NT2/D1 (cell line): ENCODE results near the gene ASB8.

Experiments used
- DNase-seq: peaks from one replicate; pipeline ENCODE4 v3.0.0-alpha.2; 2011; ENCODE audit warnings: low read depth, low spot score
- H3K27me3 ChIP-seq: 2 replicates; pipeline ENCODE4 v1.6.0; 2011; ENCODE audit warnings: mild to moderate bottlenecking; ENCODE audit not compliant: insufficient read length, insufficient read depth
- H3K36me3 ChIP-seq: 2 replicates; pipeline ENCODE4 v1.6.1; 2011; ENCODE audit warnings: mild to moderate bottlenecking, low read length, mixed read lengths; ENCODE audit not compliant: insufficient read depth, insufficient read length
- H3K4me1 ChIP-seq: 2 replicates; pipeline ENCODE4 v1.5.1; 2011; ENCODE audit not compliant: insufficient read depth, insufficient read length
- H3K4me3 ChIP-seq: 2 replicates; pipeline ENCODE4 v1.5.1; 2011; ENCODE audit warnings: low read depth; ENCODE audit not compliant: insufficient read length
- H3K9ac ChIP-seq: 2 replicates; pipeline ENCODE4 v1.6.0; 2011; ENCODE audit warnings: low read depth; ENCODE audit not compliant: insufficient read length
- H3K9me3 ChIP-seq: 2 replicates; pipeline ENCODE4 v1.5.1; 2011; ENCODE audit warnings: mild to moderate bottlenecking, low read length; ENCODE audit not compliant: insufficient read depth
- SUZ12 ChIP-seq: IDR thresholded peaks from 2 replicates; pipeline ENCODE4 v1.6.1; 2011; ENCODE audit not compliant: insufficient read length, insufficient read depth; ENCODE audit errors: extremely low read depth
- YY1 ChIP-seq: IDR thresholded peaks from 2 replicates; pipeline ENCODE4 v1.6.1; 2011; ENCODE audit not compliant: insufficient read length, insufficient read depth
- ZNF274 ChIP-seq: IDR thresholded peaks from 2 replicates; pipeline ENCODE4 v1.6.1; 2011; ENCODE audit warnings: mild to moderate bottlenecking, low read depth, low read length

ASB8 gene, protein sequence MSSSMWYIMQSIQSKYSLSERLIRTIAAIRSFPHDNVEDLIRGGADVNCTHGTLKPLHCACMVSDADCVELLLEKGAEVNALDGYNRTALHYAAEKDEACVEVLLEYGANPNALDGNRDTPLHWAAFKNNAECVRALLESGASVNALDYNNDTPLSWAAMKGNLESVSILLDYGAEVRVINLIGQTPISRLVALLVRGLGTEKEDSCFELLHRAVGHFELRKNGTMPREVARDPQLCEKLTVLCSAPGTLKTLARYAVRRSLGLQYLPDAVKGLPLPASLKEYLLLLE

DNA sequence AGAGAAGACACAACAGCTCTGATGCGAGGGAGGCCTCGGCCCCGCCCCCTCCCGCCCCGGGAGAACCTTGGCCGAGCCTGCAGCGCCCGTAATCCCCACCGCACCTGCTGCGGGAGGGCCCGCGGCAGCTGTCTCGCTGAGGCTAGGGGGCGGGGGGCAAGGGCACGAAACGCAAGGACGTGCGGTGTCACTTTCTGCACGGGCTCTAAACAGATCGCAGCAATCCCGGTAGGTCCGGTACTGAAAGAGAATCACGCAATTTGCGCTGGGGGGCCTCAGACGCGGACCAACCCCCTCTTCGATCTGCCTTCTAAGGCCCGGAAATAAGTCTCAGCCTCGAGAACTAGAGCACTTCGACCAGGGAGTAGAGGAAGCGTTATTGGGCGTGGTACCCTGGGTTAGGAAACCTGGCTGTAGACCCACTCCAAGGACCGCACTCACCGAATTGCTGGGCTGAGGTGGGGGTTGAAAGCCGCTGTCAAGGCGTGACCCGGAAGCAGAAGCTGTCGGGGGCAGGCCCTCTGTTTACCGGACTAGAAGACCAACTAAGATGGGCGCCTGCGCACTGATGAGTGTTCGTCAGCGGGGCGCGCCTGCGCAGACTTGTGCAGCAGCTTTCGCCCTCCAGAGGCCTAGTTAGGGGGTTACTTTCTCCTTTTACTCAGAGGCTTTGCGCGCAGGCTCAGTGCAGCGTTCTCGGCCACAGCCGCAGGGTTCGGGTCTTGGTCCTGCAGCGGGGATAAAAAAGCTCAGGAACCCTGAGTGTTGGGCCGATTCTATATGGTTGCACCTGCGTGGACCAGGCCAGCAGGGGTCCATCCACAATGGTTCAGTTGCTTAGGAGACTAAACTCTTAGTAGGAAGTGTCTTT lies at the start of gene ASB8:
Gene ASB8, minus strand, starts transcription at position 498 of the 871 bp plus-strand sequence. CDS start 4,019 bp downstream, outside the sequence.
- peak within 1 kb of the TSS; percentile 83 for H3K9ac ChIP-seq
- H3K27me3 ChIP-seq: no peaks in the 10 kb centered on the region
- H3K9me3 ChIP-seq: no peaks in the 10 kb centered on the region
- H3K4me1 ChIP-seq: peaks cover 3% of the 10 kb centered on the region
- no peak for TF ChIP-seq SUZ12
- peaks cover 2% of the 10 kb centered on the region for H3K36me3 ChIP-seq
- DNase-seq: peak; percentile 99
- peak within 1 kb of the TSS; percentile 94 for H3K4me3 ChIP-seq

DNA sequence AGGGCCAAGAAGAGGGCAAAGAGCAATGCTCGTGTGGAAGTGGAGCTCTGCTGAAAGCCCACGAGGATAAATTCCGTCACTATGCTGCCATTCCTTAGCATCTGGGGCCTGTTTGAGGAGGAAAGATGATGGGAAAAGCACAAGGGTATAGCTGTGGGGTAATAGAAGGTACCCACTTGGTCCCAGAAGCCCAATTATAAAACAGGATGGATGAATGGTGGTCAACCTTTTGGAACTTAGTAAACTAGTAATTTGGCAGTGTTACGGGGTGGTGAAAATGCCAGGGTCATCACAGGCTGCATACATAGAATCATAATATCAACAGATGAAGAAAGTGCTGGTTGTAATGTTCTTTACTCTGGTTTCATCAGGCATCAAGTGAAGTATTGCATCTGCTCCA lies 45.9 kb upstream of the ASB8 start, which contains the start of gene OR10AD1:
Gene OR10AD1, minus strand, starts transcription at position 101 of the 400 bp plus-strand sequence. Its CDS starts 0 bp downstream, at position 101.
- TF ChIP-seq ZNF274 (no peak), SUZ12 (no peak), YY1 (no peak)
- H3K9me3 ChIP-seq: no peaks in the 10 kb centered on the region
- peaks cover 4% of the 10 kb centered on the region for H3K36me3 ChIP-seq
- no peak within 1 kb of the TSS for H3K4me3 ChIP-seq
- H3K4me1 ChIP-seq: no peaks in the 10 kb centered on the region
- no peak within 1 kb of the TSS for H3K9ac ChIP-seq
- no peak for DNase-seq
- peaks cover 38% of the 10 kb centered on the region for H3K27me3 ChIP-seq

DNA sequence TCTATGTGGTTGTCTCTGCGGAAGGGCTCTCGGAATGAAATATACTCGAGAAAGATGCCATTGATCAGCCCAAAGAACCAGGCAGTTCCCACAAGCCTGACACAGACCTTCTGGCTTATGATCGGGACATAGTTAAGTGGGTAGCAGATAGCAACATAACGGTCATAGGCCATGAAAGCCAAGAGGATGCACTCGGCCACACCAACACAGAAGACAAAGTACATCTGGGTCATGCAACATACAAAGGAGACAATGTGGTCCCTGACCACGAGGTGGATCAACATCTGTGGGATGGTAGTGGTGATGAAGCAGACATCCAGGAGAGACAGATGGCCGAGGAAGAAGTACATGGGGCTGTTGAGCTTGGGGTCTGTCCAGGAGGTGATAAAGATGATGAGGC lies 45.5 kb upstream of the ASB8 start:
- peaks cover 38% of the 10 kb centered on the region for H3K27me3 ChIP-seq
- DNase-seq: no peak
- H3K9ac ChIP-seq: no peak overlapping the region
- no peaks in the 10 kb centered on the region for H3K9me3 ChIP-seq
- H3K4me3 ChIP-seq: no peak overlapping the region
- no peak for TF ChIP-seq YY1
- TF ChIP-seq ZNF274: no peak
- no peak for TF ChIP-seq SUZ12
- H3K4me1 ChIP-seq: no peaks in the 10 kb centered on the region
- peaks cover 4% of the 10 kb centered on the region for H3K36me3 ChIP-seq

DNA sequence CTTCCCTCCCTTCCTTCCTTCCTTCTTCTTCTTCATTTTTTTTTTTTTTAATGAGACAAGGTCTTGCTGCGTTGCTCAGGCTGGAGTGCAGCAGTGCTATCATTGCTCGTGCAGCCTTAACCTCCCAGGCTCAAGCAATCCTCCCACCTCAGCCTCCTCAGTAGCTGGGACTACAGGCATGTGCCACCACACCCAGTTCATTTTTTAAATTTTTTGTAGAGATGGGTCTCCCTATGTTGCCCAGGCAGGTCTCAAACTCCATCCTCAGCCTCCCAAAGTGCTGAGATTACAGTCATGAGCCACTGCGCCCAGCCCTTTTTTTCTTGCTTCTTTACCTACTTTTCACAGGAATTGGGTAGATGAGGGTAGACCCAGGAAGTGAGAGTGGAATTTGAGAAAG lies 44.2 kb upstream of the ASB8 start:
- Histone ChIP-seq H3K36me3 (peaks cover 4% of the 10 kb centered on the region), H3K27me3 (peaks cover 38% of the 10 kb centered on the region)
- TF ChIP-seq ZNF274 (no peak), SUZ12 (no peak), YY1 (no peak)

DNA sequence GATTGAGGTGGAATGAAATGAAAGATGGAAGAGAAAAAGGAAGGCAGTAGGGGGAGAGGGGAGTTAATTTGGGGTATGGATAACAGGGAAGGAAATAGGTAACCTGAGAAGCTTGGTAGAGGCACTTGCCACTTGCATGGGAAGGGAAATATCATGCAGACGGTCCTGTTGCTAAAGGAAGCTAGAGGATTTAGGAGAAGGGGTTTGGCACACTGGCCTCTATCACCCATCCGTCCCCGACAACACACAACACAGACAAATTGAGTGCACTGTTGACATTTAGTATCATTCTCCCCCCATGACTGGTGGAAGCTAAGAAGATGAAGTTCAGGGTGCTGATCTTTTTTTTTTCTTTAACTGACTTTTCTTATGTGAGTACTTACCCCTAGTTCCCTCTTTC lies 43.8 kb upstream of the ASB8 start:
- no peak for TF ChIP-seq ZNF274
- no peak for TF ChIP-seq SUZ12
- no peak for TF ChIP-seq YY1
- H3K36me3 ChIP-seq: peaks cover 4% of the 10 kb centered on the region
- H3K9ac ChIP-seq: no peak overlapping the region
- no peak for DNase-seq
- H3K9me3 ChIP-seq: no peaks in the 10 kb centered on the region
- H3K4me1 ChIP-seq: no peaks in the 10 kb centered on the region
- no peak overlapping the region for H3K4me3 ChIP-seq
- H3K27me3 ChIP-seq: peaks cover 38% of the 10 kb centered on the region

More for the DNA sequence above, 44.2 kb upstream of the ASB8 start:
- Histone ChIP-seq H3K9me3 (no peaks in the 10 kb centered on the region), H3K4me3 (no peak overlapping the region), H3K9ac (no peak overlapping the region), H3K4me1 (no peaks in the 10 kb centered on the region)
- DNase-seq: no peak

DNA sequence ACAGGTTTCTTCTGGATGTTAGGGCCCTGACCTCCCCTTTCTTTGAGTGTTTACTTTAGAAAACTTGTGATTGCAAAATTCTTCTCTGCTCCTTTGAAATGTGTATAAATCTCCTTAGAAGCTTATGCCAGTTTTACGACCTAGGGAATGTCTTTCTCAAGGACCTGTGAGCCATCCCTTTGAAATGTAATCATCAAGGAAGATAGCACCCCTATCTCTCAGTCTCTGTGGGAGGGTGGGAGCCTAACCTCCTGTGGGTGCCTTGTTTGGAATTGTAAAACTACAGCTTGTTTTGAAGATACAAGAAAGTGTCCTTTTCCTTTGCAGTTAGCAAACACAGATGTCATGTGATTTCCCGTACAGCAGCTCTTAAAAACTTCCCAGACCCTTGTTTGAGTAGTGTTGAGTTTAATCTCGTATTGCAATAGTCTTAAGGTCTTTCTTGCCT lies 42.5 kb upstream of the ASB8 start:
- H3K4me3 ChIP-seq: no peak overlapping the region
- H3K9ac ChIP-seq: no peak overlapping the region
- H3K27me3 ChIP-seq: peaks cover 39% of the 10 kb centered on the region
- H3K9me3 ChIP-seq: no peaks in the 10 kb centered on the region
- no peaks in the 10 kb centered on the region for H3K4me1 ChIP-seq
- no peak for TF ChIP-seq YY1
- no peak for TF ChIP-seq ZNF274
- no peak for TF ChIP-seq SUZ12
- H3K36me3 ChIP-seq: peaks cover 3% of the 10 kb centered on the region
- no peak for DNase-seq

DNA sequence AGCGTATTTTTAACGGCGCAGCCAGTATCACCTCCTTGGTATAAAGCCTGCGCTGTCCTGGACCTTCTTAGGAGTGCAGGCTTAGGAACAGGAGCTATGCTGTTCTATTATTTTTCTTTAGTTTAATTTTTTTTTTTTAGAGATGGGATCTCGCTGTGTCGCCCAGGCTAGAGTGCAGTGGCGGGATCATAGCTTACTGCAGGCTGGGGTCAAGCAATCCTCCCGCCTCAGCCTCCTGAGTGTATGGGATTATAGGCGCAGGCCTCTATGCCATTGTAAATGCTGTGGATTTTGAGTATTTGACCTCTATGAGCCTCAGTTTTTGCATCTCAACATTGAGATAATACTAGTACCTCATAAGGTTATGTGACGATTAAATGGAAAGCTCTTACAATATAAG lies 41.7 kb upstream of the ASB8 start:
- Histone ChIP-seq H3K9ac (peak overlapping the region; percentile 93), H3K4me3 (peak overlapping the region; percentile 77), H3K27me3 (peaks cover 41% of the 10 kb centered on the region), H3K4me1 (no peaks in the 10 kb centered on the region), H3K36me3 (no peaks in the 10 kb centered on the region), H3K9me3 (no peaks in the 10 kb centered on the region)
- no peak for DNase-seq
- TF ChIP-seq ZNF274 (no peak), SUZ12 (no peak), YY1 (no peak)
